K562 (cell line): Measurements from ENCODE around the gene ZNF428. TPM values are rescaled to one million over a fixed set of nuclear protein-coding genes. Genes with fewer than 3 reads are reported as not detected.

ENCODE experiments used
- ATF7 ChIP-seq: fragments of 450-650 bp; IDR thresholded peaks from 2 replicates; pipeline ENCODE4 v1.7.1; 2014; ENCODE audit warnings: mild to moderate bottlenecking, moderate library complexity
- CC2D1A ChIP-seq: fragments of 450-650 bp; IDR thresholded peaks from 2 replicates; pipeline ENCODE4 v1.6.1; 2017; ENCODE audit warnings: mild to moderate bottlenecking
- E2F4 ChIP-seq: sonication (generic); formaldehyde crosslinking; IDR thresholded peaks from 2 replicates; pipeline ENCODE4 v1.8.0; 2022; ENCODE audit warnings: mild to moderate bottlenecking, low read depth, missing genetic modification reagents
- HDAC1 ChIP-seq, 2 experiments: fragments of 450-650 bp; IDR thresholded peaks; 2 replicates each; pipeline ENCODE4 v1.6.1; 2016 to 2017; ENCODE audit warnings: inconsistent platforms in 1 of 2, mild to moderate bottlenecking in 1 of 2, moderate library complexity in 1 of 2
- KAT2B ChIP-seq: IDR thresholded peaks from one replicate; pipeline ENCODE4 v1.6.1; 2012; ENCODE audit warnings: low read depth, mild to moderate bottlenecking, control low read depth, inconsistent platforms, low read length, moderate library complexity
- MAFK ChIP-seq: IDR thresholded peaks from 2 replicates; pipeline ENCODE4 v1.6.1; 2011; ENCODE audit warnings: low read length, improper control_type of control experiment
- POLR2AphosphoS5 ChIP-seq: IDR thresholded peaks from 2 replicates; pipeline ENCODE4 v1.6.1; 2011; ENCODE audit warnings: mild to moderate bottlenecking, low read depth, low read length, moderate library complexity; ENCODE audit not compliant: control insufficient read depth, insufficient read depth
- SAP30 ChIP-seq: fragments of 200-600 bp; sonication (generic); IDR thresholded peaks from 2 replicates; pipeline ENCODE4 v1.6.1; 2012; ENCODE audit warnings: borderline replicate concordance, low read depth, mild to moderate bottlenecking, moderate library complexity, low read length, control low read depth, inconsistent platforms; ENCODE audit not compliant: insufficient read depth, poor library complexity, severe bottlenecking
- SRSF3 ChIP-seq: fragments of 200-400 bp; formaldehyde crosslinking; IDR thresholded peaks from 2 replicates; pipeline ENCODE4 v1.6.1; 2016; ENCODE audit warnings: mild to moderate bottlenecking, low read length, moderate library complexity; ENCODE audit not compliant: insufficient read depth
- ZNF184 ChIP-seq: sonication (generic); formaldehyde crosslinking; IDR thresholded peaks from 2 replicates; pipeline ENCODE4 v1.5.0; 2020; ENCODE audit warnings: missing genetic modification reagents
- polyA plus RNA-seq, 8 experiments: library from polyadenylated mRNA; depleted of rRNA in 4 of 8; stranded (reverse) in 5 of 8; unstranded in 3 of 8; fragments of >200 nt; fragmentation: Nextera tagmentation in 2 of 8; fragmentation: Illumina TruSeq in 1 of 8; extraction: Ambion mirVana in 2 of 8; extraction: Trizol in 1 of 8; gene quantifications; 2 replicates each; pipeline versions ENCODE4 v1.2.1 to v1.2.3, GENCODE V29; 2011 to 2014; ENCODE audit warnings: inconsistent platforms in 1 of 8, missing spikeins in 1 of 8
- total RNA-seq, 7 experiments: library from RNA; depleted of rRNA in 6 of 7; stranded (reverse); fragments of >200 nt in 6 of 7; fragmentation: Illumina TruSeq in 2 of 7; extraction: Trizol in 2 of 7; gene quantifications; 2 replicates each; pipeline versions ENCODE4 v1.2.1 to v1.2.3, GENCODE V29; 2011 to 2021; ENCODE audit warnings: low replicate concordance in 1 of 7
- TF ChIP-seq, protein P1 (sequence below): fragments of 250-450 bp; sonication (Bioruptor Pico); IDR thresholded peaks from 2 replicates; pipeline ENCODE4 v1.5.0; 2021; ENCODE audit warnings: mild to moderate bottlenecking, moderate library complexity

The ZNF428 gene
- total and polyA plus RNA-seq, 9 of the 15 experiments (the other 6 are each of a cell fraction or from before 2014, with no cell fraction given): 0.15 to 85.7 (median 15.9) TPM

DNA sequence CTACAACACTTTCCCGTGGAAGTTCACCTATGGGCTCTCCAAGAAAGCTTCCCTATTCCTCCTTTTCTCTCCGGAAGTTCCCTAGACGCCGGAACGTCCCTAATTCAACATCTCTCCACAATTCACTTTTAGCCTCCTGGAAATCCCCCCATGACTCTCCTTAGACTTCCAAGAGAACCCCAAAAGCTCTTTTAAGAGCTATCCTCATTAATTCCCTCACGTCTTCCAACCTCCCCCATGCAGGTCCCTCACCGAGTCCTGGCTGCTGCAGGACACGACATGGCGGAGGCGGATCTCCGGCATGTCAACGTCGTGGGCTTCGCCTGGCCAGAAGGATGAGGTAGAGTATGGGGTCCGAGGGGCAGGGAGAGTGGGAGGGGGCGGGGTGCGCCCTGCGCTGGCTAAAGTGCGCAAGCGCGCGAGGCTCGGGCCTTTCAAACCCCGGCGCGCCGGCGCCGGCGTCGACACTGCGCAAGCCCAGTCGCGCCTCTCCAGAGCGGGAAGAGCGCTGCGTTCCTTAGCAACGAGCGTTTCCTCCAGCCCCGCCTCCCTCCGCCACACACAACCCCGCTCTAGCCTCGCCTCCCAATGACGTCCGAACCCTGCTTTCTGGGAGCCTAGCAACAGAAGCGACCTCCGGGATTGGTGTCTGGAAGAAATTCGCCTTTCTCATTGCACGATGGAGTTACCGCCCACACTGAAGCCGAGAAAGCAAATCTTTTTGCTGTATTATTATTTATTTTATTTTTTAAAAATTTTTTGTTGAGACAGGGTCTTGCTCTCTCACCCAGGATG lies 44.1 kb downstream of the ZNF428 start, which contains the start of the genes PINLYP and XRCC1 (continued):
- TF ChIP-seq ATF7 (peak; percentile 79; the same call in 1 of the 2 replicates), POLR2AphosphoS5 (peak; percentile 52; the same call in 1 of the 2 replicates), SAP30 (peak; percentile 88), HDAC1 (IDR thresholded peaks at IDR 0.05) (peak in 1 of 2 experiments; percentile 90; a peak in 2 of 4 replicates), CC2D1A (no peak), KAT2B (no peak), SRSF3 (no peak), MAFK (no peak), ZNF184 (CRISPR knock-in tag) (no peak), E2F4 (CRISPR knock-in tag) (peak; percentile 84)
- TF ChIP-seq, protein P1, sequence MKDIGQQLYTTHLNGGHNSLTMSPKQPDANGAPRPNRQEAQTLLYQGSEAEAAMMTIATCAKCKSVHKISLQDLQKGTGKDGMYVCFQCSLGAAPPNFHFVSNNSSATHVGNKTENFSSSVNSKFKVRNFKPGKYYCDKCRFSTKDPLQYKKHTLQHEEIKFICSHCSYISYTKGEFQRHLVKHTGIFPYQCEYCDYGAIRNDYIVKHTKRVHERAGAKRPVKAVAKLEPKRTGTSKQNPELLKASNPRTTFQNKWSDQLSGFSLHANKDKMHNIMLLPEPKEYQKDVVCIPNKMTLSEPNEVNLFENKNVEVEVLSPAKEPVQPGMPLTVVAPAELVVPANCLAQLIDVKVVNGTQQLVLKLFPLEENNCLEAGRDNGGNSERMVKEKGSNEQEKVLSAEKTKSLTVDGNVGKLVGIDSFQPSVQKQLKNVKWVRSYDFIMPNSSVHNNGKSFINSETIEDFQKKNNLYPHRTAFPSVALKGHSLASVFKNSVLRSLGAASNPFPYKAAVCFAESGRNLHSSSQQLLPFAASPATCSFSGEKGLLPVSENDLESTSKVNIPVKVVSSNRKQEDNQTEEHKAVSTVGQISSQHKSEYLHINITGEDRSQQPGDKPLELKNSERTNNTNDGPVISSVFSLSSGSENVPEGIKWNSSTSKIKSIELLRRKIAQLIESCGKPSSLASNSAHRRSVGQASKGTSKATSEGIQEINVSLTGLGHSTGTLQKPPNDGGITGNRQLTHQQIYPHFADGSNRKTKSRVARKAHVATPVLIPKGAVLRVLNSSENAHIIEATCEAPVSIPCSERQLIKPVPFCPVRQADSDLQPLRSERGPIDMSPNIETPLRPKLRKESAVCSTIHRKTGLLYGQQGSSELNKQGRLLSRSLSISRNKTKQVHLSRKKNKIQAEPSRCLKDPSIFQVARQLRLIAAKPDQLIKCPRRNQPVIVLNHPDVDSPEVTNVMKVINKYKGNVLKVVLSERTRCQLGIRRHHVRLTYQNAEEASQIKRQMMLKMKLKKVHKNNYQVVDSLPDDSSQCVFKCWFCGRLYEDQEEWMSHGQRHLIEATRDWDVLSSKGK (CRISPR knock-in tag): no peak
